ENCODE results near the gene ANKFN1. TPM values are rescaled to one million over a fixed set of nuclear protein-coding genes. Genes with fewer than 3 reads are reported as not detected.

ANKFN1 gene
- total RNA-seq, 2 donors from 2014 or later: 3.0 to 7.3 TPM

DNA sequence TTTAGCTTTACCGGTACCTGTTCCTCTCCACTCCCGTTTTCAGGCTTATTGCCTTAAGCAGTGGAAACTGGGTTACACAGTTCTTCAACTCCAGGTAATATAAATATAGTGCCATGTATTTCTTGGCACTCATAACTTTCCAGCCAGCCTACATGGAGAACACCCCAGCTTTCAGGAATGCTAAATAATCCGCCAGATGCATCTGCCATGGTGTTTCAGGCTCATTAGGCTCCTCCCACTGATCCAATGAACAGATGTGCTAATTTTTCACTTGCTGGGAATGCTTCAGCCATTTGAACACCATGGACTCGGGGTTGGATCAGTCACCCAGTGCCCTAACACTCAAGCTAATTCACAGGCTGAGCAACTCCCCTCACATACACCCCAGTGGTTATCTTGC lies 4.6 kb downstream of the ANKFN1 start:
- TF ChIP-seq POLR2AphosphoS5 (IDR thresholded peaks at IDR 0.05) (no peak), POLR2A (IDR thresholded peaks at IDR 0.05) (no peak)
- TF ChIP-seq, protein P1, sequence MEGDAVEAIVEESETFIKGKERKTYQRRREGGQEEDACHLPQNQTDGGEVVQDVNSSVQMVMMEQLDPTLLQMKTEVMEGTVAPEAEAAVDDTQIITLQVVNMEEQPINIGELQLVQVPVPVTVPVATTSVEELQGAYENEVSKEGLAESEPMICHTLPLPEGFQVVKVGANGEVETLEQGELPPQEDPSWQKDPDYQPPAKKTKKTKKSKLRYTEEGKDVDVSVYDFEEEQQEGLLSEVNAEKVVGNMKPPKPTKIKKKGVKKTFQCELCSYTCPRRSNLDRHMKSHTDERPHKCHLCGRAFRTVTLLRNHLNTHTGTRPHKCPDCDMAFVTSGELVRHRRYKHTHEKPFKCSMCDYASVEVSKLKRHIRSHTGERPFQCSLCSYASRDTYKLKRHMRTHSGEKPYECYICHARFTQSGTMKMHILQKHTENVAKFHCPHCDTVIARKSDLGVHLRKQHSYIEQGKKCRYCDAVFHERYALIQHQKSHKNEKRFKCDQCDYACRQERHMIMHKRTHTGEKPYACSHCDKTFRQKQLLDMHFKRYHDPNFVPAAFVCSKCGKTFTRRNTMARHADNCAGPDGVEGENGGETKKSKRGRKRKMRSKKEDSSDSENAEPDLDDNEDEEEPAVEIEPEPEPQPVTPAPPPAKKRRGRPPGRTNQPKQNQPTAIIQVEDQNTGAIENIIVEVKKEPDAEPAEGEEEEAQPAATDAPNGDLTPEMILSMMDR (IDR thresholded peaks at IDR 0.05): no peak
- WGBS: 95% methylated on average over 4 of the region's 4 CpGs
- Histone ChIP-seq H3K9me3 (no peaks in the 10 kb centered on the region), H3K27me3 (replicated peaks; ENCODE audit: insufficient read depth) (no peaks in the 10 kb centered on the region), H3K36me3 (no peaks in the 10 kb centered on the region), H3K4me1 (replicated peaks) (peaks cover 3% of the 10 kb centered on the region), H3K27ac (no peak overlapping the region), H3K4me3 (no peak overlapping the region)
- intact Hi-C loops (cut with DNase I): no loop called here
- no peak for DNase-seq (ENCODE audit: low spot score)

DNA sequence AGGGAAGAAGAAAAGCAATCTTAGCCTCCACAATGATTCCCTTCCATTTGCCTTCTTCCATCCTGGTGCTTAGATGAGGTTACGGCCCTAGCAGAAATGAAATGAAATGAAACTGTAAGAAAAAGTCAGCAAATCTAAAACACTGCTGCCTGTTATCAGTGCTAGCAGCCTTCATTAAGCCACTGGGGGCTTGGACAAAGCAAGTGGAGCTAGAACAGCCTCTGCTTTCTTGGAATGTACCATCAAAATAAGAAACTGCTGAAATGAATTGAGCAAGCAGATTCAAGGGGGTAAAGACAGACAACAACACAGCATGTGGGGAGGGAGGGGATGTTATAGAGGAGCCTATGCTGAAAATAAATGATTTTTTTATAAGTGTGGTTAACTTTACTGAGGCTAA lies 5.1 kb downstream of the ANKFN1 start:
- H3K27me3 ChIP-seq (replicated peaks; ENCODE audit: insufficient read depth): no peaks in the 10 kb centered on the region
- no peak overlapping the region for H3K4me3 ChIP-seq
- no peak overlapping the region for H3K27ac ChIP-seq
- intact Hi-C loops (cut with DNase I): no loop called here
- no peak for DNase-seq (ENCODE audit: low spot score)
- H3K4me1 ChIP-seq (replicated peaks): peaks cover 3% of the 10 kb centered on the region
- TF ChIP-seq POLR2A (IDR thresholded peaks at IDR 0.05) (no peak), POLR2AphosphoS5 (IDR thresholded peaks at IDR 0.05) (no peak)
- TF ChIP-seq, protein P1 (IDR thresholded peaks at IDR 0.05): no peak
- no peaks in the 10 kb centered on the region for H3K9me3 ChIP-seq
- 85% methylated on average over 1 of the region's 1 CpG for WGBS
- no peaks in the 10 kb centered on the region for H3K36me3 ChIP-seq

DNA sequence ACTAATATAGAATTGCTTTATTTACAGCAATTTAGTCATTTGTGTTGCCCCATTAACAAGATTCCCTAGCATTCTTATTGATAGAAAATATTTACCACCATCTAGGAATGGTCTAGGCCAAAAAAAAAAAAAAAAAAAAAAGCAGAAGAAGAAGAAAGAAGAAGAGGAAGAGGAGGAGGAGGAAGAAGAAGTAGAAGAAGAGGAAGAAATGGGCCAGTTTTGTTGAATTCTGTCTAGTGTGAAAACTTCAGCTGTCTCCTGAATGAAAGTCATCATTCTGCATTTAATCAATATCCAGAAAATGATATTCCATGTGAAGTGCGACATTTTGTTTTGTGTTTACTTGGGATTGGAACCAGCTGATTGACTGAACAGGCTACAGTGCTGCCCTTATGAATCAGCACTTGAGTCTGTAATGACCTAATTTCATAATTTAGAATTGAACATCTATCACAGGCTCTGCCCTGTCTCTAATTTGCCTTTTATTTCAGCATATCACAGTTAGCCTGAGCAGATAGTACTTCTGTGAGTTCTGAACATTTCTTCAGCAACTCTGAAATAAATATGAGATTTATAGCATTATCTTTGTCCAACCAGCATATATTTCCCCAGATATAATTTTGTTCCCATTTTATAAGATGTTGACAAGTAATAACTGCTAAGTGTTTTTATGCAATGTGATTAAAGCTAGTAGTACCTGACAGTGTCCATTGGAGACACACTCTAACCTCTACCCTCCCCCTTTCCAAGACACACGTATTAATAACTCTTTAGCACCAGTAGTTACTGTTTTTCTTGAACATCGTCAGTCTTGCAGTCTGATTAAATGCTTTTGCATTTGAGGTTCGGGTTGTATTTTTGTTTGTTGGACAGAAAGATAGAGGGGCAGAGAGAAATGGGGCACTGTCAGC lies 5.9 kb downstream of the ANKFN1 start:
- no peak overlapping the region for H3K4me3 ChIP-seq
- peaks cover 3% of the 10 kb centered on the region for H3K4me1 ChIP-seq (replicated peaks)
- no peaks in the 10 kb centered on the region for H3K27me3 ChIP-seq (replicated peaks; ENCODE audit: insufficient read depth)
- no peaks in the 10 kb centered on the region for H3K36me3 ChIP-seq
- intact Hi-C loops (cut with DNase I): no loop called here
- no peak for TF ChIP-seq POLR2A (IDR thresholded peaks at IDR 0.05)
- TF ChIP-seq, protein P1 (IDR thresholded peaks at IDR 0.05): no peak
- TF ChIP-seq POLR2AphosphoS5 (IDR thresholded peaks at IDR 0.05): no peak
- H3K27ac ChIP-seq: no peak overlapping the region
- DNase-seq (ENCODE audit: low spot score): no peak
- WGBS: 47% methylated on average over 4 of the region's 4 CpGs
- no peaks in the 10 kb centered on the region for H3K9me3 ChIP-seq

- Histone ChIP-seq H3K27ac (peak overlapping the region; percentile 3 to 39), H3K9me3 (no peaks in the 10 kb centered on the region), H3K4me3 (no peak overlapping the region), H3K27me3 (replicated peaks; ENCODE audit: insufficient read depth) (no peaks in the 10 kb centered on the region), H3K36me3 (no peaks in the 10 kb centered on the region), H3K4me1 (replicated peaks) (peaks cover 3% of the 10 kb centered on the region)
- 30% methylated on average over 1 of the region's 1 CpG for WGBS
- no peak for DNase-seq (ENCODE audit: low spot score)
- TF ChIP-seq, protein P1 (IDR thresholded peaks at IDR 0.05): no peak
- no peak for TF ChIP-seq POLR2A (IDR thresholded peaks at IDR 0.05)
- TF ChIP-seq POLR2AphosphoS5 (IDR thresholded peaks at IDR 0.05): no peak
- intact Hi-C loops (cut with DNase I): loop anchor here (10.0 kb wide), 1 partner anchor 65 kb away; no protein-coding TSS in a partner anchor
Measured at GRCh38 chr17:56159826-56160380, 6.6 kb downstream of the ANKFN1 start.
